Activated gamma-delta T cell treated with Interleukin-2 at 50 U/mL for 16 hours (primary cell): ENCODE measurements around the gene PINK1.

Experiments
- DNase-seq: peaks from one replicate; pipeline ENCODE4 v3.0.0-alpha.2; 2020

Gene PINK1

DNA sequence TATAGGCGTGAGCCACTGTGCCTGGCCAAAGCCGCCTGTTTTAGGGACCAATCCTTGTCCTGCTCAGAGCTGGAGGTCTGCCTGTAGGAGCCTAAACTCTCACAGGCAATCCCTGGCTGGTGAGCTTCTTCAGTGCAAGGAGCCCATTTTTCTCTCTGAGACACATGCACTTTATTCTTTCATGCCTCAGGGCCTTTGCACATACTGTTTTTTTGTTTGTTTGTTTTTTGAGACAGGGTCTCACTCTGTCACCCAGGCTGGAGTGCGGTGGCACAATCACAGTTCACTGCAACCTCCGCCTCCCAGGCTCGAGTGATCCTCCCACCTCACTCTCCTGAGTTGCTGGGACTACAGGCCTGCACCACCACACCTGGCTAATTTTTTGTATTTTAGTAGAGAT, 21.6 kb upstream of the PINK1 start:
- no peak for DNase-seq

- no peak for DNase-seq
These were observed 21.0 kb upstream of the PINK1 start for GRCh38 chr1:20612221-20612746.

DNA sequence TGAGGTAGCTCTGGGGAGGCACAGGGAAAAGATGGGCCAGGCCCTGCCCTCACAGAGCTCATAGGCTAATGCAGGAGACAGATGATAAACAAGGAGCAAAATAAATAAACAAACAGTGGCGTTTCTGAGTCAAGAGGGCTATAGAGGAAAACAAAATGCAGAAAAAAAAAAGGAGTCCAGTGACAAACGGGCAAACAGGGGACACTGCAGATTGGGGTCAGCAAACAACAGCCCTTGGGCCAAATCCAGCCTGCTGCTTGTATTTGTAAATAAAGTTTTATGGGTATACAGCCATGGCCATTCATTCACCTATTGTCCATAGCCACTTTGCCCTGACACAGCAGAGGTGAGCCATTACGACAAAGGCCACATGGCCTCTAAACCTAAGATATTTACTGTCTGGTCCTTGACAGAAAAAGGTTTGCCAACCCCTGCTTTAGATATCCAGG, 19.1 kb upstream of the PINK1 start:
- DNase-seq: no peak

DNA sequence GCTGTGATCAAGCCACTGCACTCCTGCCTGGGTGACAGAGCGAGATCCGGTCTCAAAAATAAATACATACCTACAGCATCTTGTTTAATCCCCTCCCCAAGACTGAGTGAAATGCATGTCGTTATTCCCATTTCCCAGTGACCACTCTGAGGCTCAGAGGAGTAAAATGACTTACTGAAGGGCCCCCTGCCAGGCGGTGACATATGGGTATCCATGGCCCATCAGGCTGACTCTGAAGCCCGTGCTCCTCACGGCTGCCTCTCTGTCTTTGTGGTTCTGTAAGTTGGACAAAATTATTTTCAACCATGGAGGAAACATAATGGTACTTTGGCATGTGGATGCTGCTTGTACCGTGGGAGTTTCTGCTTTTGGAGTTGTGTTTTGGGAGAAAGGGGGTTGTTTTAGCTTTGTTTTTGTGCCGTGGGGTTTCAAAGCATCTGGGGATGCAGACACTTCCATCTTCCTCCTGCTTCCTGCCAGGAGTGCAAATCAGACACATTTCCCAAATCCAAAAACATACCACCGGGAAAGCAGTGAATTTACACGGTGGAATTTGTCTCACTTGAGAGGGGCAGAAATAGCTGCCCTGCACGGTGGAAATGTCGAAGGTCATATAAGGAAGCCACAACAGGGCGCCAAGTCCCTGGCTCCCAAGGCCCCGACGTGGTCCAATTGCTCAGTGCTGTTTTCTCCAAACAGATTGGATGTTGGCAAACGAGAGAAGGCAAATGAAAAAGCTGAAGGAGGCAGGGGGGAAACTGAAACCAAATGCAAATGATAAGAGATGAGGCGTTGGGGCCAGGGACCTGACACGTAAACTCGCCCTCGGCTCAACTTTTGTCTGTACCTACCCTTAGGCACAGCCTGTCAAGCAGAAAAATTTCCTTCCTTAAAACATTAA, 17.1 kb upstream of the PINK1 start:
- DNase-seq: no peak

GRCh38 chr1:20616847-20617487, 16.3 kb upstream of the PINK1 start:
- DNase-seq: no peak

GRCh38 chr1:20618550-20618949, 14.7 kb upstream of the PINK1 start:
- no peak for DNase-seq

DNA sequence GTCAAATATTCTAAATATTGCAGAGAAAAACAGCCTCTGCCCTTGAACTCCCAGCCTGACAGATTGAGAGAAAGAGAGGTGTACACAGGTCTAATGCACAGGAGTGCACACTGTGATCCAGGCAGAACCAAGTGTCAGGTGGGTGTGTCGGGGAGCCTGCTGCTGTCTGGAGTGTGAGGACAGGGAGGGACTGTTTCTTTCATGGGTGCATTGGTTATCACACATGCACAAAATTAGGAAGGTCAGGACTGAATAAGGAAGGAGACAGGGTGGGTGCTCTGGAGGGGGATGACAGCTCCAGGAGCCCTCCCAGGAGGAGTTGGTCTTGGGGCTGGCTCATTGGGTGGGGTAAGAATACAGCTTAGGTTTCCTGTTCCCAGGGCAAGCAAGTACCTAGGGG, 13.3 kb upstream of the PINK1 start:
- DNase-seq: no peak

DNA sequence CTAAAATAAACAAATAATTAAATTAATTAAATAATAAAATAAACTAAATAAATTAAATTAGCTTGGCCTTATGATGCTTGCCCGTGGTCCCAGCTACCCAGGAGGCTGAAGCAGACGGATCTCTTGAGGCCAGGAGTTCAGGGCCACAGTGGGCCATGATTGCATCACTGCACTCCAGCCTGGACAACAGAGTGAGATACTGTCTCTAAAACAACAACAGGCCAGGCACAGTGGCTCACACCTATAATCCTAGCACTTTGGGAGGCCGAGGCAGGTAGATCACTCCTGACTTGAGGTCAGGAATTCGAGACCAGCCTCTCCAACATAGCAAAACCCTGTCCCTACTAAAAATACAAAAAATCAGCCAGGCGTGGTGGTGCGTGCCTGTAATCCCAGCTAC, 12.2 kb upstream of the PINK1 start:
- DNase-seq: no peak

- DNase-seq: no peak
These were observed 8.5 kb upstream of the PINK1 start for GRCh38 chr1:20624709-20625108.

DNA sequence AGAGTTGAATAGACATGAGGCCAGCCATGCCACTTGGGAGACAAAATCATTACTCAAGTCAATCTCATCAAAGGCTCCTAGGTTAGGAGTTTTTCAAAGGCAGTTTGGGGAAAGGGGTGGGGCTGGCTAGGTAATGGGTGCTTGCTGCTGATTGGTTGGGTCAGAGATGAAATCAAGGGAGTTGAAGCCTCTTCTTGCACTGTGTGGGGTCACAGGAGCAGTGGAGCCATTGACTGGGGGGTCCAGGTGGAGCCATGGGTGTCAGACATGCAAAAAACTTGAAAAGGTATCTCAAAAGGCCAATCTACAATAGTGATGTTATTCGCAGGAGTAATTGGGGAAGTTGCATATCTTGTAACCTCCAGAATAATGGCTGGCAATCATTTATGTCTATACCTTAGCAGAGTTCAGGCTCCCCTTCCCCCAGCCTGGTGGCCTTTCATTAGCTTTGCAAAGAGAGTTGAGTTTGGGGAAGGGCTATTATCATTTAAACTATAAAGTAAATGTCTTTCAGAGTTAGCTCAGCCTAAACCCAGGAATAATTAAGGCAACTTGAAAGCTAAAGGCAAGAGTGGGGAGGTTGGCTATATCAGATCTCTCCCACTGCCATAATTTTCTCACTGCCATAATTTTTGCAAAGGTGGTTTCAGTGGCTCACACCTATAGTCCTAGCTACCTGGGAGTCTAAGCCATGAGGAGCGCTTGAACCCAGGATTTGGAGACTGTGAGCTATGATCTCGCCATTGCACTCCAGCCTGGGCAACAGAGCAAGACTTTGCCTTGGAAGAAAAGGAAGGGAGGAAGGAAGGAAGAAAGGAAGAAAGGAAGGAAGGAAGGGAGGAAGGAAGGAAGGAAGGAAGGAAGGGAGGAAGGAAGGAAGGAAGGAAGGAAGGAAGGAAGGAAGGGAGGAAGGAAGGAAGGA, 7.8 kb upstream of the PINK1 start:
- DNase-seq: no peak

DNA sequence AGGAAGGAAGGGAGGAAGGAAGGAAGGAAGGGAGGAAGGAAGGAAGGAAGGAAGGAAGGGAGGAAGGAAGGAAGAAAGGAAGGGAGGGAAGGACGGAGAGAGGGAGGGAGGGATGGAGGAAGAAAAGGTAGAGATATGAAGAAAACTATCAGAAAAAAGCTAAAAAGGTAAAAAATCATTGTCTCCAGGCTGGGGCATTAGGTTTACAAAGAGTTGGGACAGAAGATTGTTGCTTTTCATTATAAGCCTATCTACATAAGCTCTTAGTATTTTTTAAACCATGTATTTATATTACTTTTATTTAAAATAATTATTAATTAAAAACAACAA, 7.2 kb upstream of the PINK1 start:
- no peak for DNase-seq

GRCh38 chr1:20626524-20626923, 6.7 kb upstream of the PINK1 start:
- no peak for DNase-seq

DNA sequence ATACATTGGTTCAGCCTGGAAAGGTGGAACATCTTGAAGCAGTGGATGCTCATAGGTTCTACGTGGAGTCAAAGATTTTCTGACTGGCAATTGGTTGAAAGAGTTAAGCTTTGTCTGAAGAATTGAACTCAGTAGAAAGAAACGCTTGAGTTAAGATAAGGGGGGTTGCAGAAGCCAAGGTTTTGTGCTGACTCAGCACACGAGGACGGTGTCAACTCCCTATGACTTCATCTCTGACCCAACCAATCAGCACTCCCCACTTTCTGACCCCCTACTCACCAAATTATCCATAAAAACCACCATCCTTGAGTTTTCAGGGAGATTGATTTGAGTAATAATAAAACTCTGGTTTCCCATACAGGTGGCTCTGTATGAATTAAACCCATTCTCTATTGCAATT, 2.5 kb upstream of the PINK1 start:
- DNase-seq: no peak

DNA sequence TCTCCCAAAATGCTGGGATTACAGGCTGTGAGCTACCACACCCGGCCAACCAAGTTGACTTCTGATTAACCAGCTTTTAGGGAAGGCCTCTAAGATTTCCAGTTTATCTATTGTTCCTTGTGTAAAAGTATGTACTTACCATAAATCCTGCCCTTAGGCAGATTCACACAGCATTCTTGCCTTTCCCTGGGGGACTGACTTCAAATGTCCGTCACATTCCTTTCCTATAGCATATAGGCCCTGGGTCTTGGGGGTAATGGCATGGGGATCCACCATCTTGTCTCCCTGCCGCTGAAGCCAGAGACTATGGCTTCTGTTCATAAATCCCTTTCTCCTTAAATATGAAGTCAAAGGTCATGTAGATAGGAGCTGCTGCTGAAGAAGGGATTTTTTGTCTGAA, 872 bp upstream of the PINK1 start:
- no peak for DNase-seq

DNA sequence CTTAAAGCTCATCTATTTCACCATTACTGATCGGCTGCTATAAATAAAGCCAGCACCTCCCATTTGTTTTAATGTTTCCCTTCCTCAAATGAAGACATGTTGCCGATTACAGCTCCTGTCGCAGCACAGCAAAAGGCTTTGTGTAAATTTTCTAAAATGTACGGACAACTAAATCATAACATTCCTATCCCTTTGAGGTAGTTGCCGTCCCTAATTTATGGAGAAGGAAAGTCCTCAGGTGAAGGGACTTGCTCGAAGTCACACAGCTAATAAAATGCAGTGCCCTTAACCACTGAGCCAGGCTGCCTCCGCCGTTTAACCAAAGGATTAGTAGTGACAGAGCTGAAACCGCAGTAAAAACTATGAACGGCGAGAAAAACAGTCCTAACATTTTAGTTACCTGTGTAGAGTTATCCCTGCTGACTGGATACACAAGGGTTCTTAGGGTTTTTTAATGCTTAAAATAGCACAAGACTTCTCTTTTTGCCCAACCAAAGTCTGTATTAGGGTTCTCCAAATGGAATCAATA, 871 bp downstream of the PINK1 start:
- no peak for DNase-seq

DNA sequence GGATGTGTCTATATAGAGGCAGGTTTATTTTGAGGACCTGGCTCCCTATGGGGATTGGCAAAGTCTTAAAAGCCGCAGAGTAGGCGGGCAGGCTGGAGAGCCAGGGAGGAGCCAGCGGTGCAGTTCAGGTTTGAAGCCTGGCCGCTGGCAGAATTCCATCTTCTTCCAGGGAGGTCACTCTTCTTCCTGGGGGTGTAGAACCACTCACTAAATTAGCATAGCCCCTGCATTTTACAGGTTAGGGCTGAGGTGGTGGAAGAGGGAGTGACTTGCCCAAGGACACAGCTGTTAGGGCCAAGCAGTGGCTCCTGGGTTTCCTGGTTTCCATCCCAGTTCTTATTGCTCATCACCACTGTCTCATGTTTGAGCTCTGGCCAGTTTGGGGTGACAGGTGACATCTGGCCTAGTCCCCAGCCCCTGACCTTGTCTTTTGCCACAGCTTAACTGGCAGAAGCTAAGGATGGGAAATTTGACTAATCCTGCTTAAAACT, 1.4 kb downstream of the PINK1 start:
- no peak for DNase-seq

DNA sequence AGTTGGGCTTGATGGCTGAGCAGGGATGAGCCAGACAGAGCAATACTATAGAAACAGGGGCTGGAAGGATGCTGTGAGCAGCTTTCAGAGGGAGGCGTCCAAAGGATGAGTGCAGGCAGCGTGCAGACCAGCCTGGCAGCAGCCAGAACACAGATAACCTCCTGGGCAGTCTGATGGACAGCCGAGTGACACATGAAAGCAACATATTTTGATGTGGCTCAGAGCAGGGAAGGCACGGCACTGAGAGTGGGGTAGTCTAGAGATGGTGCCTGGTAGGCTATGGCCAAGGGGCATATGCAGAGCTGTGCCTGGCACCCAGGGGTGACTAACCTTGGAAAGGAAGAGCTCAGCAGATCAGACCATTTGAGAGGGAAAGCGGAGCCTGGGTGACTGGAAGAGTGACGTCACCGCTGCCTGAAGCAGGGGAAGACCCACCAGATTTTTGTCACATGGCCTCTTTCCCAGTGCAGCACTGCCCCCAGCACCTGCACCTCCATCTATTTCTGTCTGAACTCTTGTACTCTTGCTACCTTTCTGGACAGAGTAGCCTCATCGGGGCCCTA, 3.6 kb downstream of the PINK1 start:
- DNase-seq: no peak

DNA sequence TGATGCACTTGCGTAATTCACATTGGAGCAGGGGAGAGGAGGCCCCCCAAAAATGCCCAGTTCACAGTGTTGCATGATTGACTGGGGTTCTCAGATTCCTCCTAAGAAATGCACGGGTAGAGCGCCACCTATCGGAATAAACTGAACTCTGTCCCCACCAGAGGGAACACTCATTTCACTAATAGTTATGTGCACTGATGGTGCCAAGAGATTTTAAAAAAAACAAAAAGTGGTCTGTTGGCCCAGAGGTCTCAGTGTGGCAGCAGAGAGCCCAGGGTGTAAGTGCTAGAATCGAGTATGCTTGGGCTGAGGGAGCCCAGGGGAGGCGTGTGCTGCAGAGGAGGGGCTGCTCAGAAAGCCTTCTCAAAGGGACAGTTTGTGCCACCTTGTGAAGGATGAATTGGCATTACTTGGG, 6.9 kb downstream of the PINK1 start:
- DNase-seq: peak; percentile 61

DNA sequence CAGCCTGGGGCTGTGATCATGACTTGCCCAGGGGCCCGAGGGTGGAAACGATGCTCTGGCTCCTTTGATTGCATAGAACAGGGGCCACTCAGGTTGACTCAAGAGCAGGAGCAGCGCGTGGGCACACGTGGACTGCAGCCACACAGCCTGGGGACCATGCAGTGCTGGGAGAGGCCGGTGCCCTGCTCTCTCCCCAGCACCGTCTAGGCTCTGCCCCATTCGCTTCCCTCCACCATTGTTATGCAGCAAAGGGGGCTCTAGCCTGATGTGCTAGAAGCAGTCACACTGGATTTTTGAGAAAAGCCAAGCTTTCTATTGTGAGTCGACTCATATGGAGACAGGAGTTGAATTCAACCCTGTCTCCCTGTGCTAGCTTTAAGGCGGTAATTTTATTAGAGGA, 8.7 kb downstream of the PINK1 start:
- no peak for DNase-seq

- no peak for DNase-seq
These were observed 9.8 kb downstream of the PINK1 start for GRCh38 chr1:20643080-20643479.

DNA sequence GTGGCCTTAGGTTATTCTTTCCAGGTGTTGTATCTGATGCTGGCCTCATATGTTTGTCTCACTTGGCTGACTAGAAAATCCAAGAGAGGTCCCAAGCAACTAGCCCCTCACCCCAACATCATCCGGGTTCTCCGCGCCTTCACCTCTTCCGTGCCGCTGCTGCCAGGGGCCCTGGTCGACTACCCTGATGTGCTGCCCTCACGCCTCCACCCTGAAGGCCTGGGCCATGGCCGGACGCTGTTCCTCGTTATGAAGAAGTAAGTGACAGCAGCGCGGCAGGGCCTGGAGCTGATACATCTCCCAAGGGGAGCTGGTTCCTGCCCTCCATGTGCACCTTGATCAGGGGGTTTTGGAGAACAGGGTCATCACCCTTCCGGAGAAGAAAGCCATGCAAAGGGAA, 11.2 kb downstream of the PINK1 start:
- DNase-seq: no peak

GRCh38 chr1:20645414-20645813, 12.2 kb downstream of the PINK1 start:
- no peak for DNase-seq

DNA sequence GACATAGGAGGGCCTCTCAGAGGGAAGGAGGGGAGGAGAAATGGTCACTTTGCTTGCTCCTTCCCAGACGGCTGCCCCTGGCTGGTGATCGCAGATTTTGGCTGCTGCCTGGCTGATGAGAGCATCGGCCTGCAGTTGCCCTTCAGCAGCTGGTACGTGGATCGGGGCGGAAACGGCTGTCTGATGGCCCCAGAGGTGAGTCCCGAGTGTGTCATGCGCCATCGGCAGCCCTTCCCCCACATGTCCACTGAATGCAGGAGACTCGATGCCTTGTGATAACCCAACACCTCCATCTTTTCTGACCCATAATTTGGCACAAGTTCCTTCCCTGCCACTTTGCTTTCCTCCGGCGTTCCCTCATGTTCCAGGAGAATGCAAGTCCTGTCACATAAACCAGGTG, 15.2 kb downstream of the PINK1 start:
- DNase-seq: no peak
